PC-9 (cell line): ENCODE measurements around the gene GORASP1. TPM values are rescaled to one million over a fixed set of nuclear protein-coding genes. Genes with fewer than 3 reads are reported as not detected.

ENCODE experiments used
- BruUV-seq: library from RNA; stranded (reverse); fragments of 400-500 nt; replicated peaks from 2 replicates; lab custom pipeline; 2021; lab: Mats Ljungman, UMichigan
- CTCF ChIA-PET: fragments of 300-600 bp; sonication (Branson Sonifier 250); formaldehyde crosslinking; loops from one replicate; lab custom pipeline; 2022; ENCODE audit warnings: antibody characterized with exemption; lab: Charles Lee
- POLR2A ChIA-PET: fragments of 300-600 bp; sonication (Branson Sonifier 250); formaldehyde crosslinking; loops from one replicate; lab custom pipeline; 2022; ENCODE audit warnings: antibody characterized with exemption; ENCODE audit not compliant: unreplicated experiment; lab: Charles Lee
- DNase-seq, 2 experiments: peaks; one replicate each; pipeline versions ENCODE4 v3.0.0 to v3.0.0-alpha.2; 2015 to 2022; ENCODE audit warnings: mixed read lengths in 1 of 2
- H2AFZ ChIP-seq: fragments of 200-600 bp; sonication (generic); 2 replicates; pipeline ENCODE4 v1.8.1; 2017; ENCODE audit warnings: antibody characterized with exemption
- H3F3A ChIP-seq: fragments of 200-600 bp; sonication (generic); 2 replicates; pipeline ENCODE4 v1.8.1; 2017; ENCODE audit warnings: antibody characterized with exemption, mild to moderate bottlenecking, low read depth; ENCODE audit not compliant: insufficient read depth
- H3K27ac ChIP-seq: fragments of 200-600 bp; sonication (generic); 2 replicates; pipeline ENCODE4 v1.6.1; 2016; ENCODE audit warnings: mixed run types
- H3K27me3 ChIP-seq: fragments of 200-600 bp; sonication (generic); 2 replicates; pipeline ENCODE4 v1.6.1; 2016; ENCODE audit warnings: low read depth, mixed run types; ENCODE audit not compliant: insufficient read depth
- H3K36me3 ChIP-seq: fragments of 200-600 bp; sonication (generic); 2 replicates; pipeline ENCODE4 v1.6.1; 2016; ENCODE audit warnings: low read depth, mixed run types
- H3K4me1 ChIP-seq: fragments of 200-600 bp; sonication (generic); replicated peaks from 2 replicates; pipeline ENCODE4 v1.6.1; 2016; ENCODE audit warnings: mixed run types; ENCODE audit not compliant: insufficient read depth
- H3K4me2 ChIP-seq: fragments of 200-600 bp; sonication (generic); 2 replicates; pipeline ENCODE4 v1.6.1; 2017; ENCODE audit warnings: mixed run types
- H3K4me3 ChIP-seq: fragments of 200-600 bp; sonication (generic); 2 replicates; pipeline ENCODE4 v1.6.1; 2016; ENCODE audit warnings: mixed run types
- H3K79me2 ChIP-seq: fragments of 200-600 bp; sonication (generic); 2 replicates; pipeline ENCODE4 v1.6.1; 2017; ENCODE audit warnings: low read depth, mixed run types
- H3K9me2 ChIP-seq: fragments of 200-600 bp; sonication (generic); 2 replicates; pipeline ENCODE4 v1.8.1; 2017; ENCODE audit warnings: mild to moderate bottlenecking; ENCODE audit not compliant: insufficient read depth
- H3K9me3 ChIP-seq: fragments of 200-600 bp; sonication (generic); 2 replicates; pipeline ENCODE4 v1.8.1; 2016; ENCODE audit warnings: low read depth; ENCODE audit not compliant: insufficient read depth
- H4K20me1 ChIP-seq: fragments of 200-600 bp; sonication (generic); 2 replicates; pipeline ENCODE4 v1.8.1; 2017; ENCODE audit not compliant: insufficient read depth
- CTCF ChIP-seq: fragments of 200-600 bp; sonication (generic); conservative IDR thresholded peaks from 2 replicates; pipeline ENCODE4 v1.6.1; 2017; ENCODE audit warnings: mixed run types, antibody characterized with exemption, mild to moderate bottlenecking, moderate library complexity
- EZH2 ChIP-seq: fragments of 200-600 bp; sonication (generic); IDR thresholded peaks from 2 replicates; pipeline ENCODE4 v1.8.0; 2017; ENCODE audit warnings: antibody characterized with exemption, low read depth
- intact Hi-C: fragments of 100-400 bp; cut with micrococcal nuclease; formaldehyde crosslinking; loops from one replicate; pipeline ENCODE4 v1.10.0; 2022; ENCODE audit not compliant: unreplicated experiment
- total RNA-seq: library from RNA; stranded (reverse); gene quantifications from 2 replicates; pipeline ENCODE4 v1.2.3, GENCODE V29; 2021

The GORASP1 gene
- total RNA-seq, 1 experiment from 2014 or later = 43.4 TPM

- Histone ChIP-seq H3K9me3 (no peaks in the 10 kb centered on the region), H3K9me2 (no peaks in the 10 kb centered on the region), H4K20me1 (no peaks in the 10 kb centered on the region), H3K4me2 (no peak overlapping the region), H3F3A (peaks cover 17% of the 10 kb centered on the region), H3K79me2 (no peaks in the 10 kb centered on the region), H3K27me3 (no peaks in the 10 kb centered on the region), H3K4me3 (no peak overlapping the region), H3K27ac (no peak overlapping the region), H2AFZ (no peak overlapping the region), H3K36me3 (no peaks in the 10 kb centered on the region), H3K4me1 (peaks cover 27% of the 10 kb centered on the region)
- DNase-seq = no peak
- CTCF ChIA-PET = no interaction called here
- TF ChIP-seq EZH2 (no peak), CTCF (no peak)
- intact Hi-C loops = no loop called here
- no TSS peak for BruUV-seq
- POLR2A ChIA-PET = no interaction called here
These were observed 14.2 kb upstream of the GORASP1 start for GRCh38 chr3:39121621-39122020.

GRCh38 chr3:39118931-39119660 lies 11.7 kb upstream of the GORASP1 start:
- POLR2A ChIA-PET = no interaction called here
- no peaks in the 10 kb centered on the region for H3K79me2 ChIP-seq

GRCh38 chr3:39118079-39118478 lies 10.7 kb upstream of the GORASP1 start:
- Histone ChIP-seq H3K9me2 (no peaks in the 10 kb centered on the region), H3K9me3 (no peaks in the 10 kb centered on the region), H4K20me1 (no peaks in the 10 kb centered on the region), H3K27me3 (no peaks in the 10 kb centered on the region), H3K79me2 (no peaks in the 10 kb centered on the region), H3K4me1 (no peaks in the 10 kb centered on the region), H3K4me2 (no peak overlapping the region), H3K36me3 (no peaks in the 10 kb centered on the region), H2AFZ (no peak overlapping the region), H3K4me3 (no peak overlapping the region), H3F3A (no peaks in the 10 kb centered on the region), H3K27ac (no peak overlapping the region)
- POLR2A ChIA-PET = no interaction called here
- CTCF ChIA-PET = no interaction called here
- no TSS peak for BruUV-seq
- intact Hi-C loops = no loop called here
- TF ChIP-seq CTCF = no peak
- TF ChIP-seq EZH2 = no peak
- no peak for DNase-seq

More at GRCh38 chr3:39118931-39119660, 11.7 kb upstream of the GORASP1 start:
- no peak overlapping the region for H3K4me2 ChIP-seq
- H4K20me1 ChIP-seq = no peaks in the 10 kb centered on the region
- H3K4me1 ChIP-seq = peaks cover 3% of the 10 kb centered on the region
- BruUV-seq = no TSS peak
- no peak overlapping the region for H2AFZ ChIP-seq
- no peaks in the 10 kb centered on the region for H3K36me3 ChIP-seq
- no peaks in the 10 kb centered on the region for H3K27me3 ChIP-seq
- no peaks in the 10 kb centered on the region for H3F3A ChIP-seq
- no peak overlapping the region for H3K27ac ChIP-seq
- H3K9me3 ChIP-seq = no peaks in the 10 kb centered on the region
- DNase-seq = no peak
- CTCF ChIA-PET = no interaction called here
- H3K9me2 ChIP-seq = no peaks in the 10 kb centered on the region
- intact Hi-C loops = no loop called here
- no peak overlapping the region for H3K4me3 ChIP-seq
- no peak for TF ChIP-seq CTCF
- no peak for TF ChIP-seq EZH2
